PFSK-1 (cell line): ENCODE measurements around the gene KDM7A.

ENCODE experiments used
- POLR2AphosphoS5 ChIP-seq: IDR thresholded peaks from 2 replicates; pipeline ENCODE4 v1.6.1; 2012; ENCODE audit warnings: low read depth, mild to moderate bottlenecking, control low read depth, low read length, moderate library complexity
- TF ChIP-seq, protein P1 (sequence below), 2 experiments: IDR thresholded peaks; 2 replicates each; pipeline versions ENCODE4 v1.6.1 to v1.8.0; 2011 to 2012; ENCODE audit warnings: low read depth in 2 of 2, low read length in 2 of 2, control low read depth in 1 of 2, inconsistent platforms in 1 of 2, mild to moderate bottlenecking in 1 of 2, moderate library complexity in 1 of 2; ENCODE audit not compliant: insufficient read depth in 1 of 2

DNA sequence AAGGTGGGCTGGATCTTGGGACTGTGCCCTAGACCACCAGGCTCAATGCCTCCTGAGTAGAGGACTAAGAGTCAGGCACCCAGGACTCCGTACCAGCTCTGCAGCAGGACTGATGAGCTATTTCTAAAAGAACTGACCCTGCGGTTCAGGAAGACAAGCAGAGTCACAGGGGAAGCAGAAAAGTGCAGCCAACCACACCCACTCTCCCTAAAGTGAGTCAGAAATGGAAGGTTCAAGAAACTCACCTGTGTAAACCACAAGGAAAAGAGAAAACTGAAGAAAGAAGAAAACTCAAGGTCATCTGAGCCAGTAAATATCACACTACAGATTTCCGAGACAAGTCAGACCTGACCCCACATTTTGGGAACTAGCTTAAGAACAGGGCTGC lies 116.5 kb downstream of the KDM7A start:
- TF ChIP-seq POLR2AphosphoS5: no peak
- TF ChIP-seq, protein P1, sequence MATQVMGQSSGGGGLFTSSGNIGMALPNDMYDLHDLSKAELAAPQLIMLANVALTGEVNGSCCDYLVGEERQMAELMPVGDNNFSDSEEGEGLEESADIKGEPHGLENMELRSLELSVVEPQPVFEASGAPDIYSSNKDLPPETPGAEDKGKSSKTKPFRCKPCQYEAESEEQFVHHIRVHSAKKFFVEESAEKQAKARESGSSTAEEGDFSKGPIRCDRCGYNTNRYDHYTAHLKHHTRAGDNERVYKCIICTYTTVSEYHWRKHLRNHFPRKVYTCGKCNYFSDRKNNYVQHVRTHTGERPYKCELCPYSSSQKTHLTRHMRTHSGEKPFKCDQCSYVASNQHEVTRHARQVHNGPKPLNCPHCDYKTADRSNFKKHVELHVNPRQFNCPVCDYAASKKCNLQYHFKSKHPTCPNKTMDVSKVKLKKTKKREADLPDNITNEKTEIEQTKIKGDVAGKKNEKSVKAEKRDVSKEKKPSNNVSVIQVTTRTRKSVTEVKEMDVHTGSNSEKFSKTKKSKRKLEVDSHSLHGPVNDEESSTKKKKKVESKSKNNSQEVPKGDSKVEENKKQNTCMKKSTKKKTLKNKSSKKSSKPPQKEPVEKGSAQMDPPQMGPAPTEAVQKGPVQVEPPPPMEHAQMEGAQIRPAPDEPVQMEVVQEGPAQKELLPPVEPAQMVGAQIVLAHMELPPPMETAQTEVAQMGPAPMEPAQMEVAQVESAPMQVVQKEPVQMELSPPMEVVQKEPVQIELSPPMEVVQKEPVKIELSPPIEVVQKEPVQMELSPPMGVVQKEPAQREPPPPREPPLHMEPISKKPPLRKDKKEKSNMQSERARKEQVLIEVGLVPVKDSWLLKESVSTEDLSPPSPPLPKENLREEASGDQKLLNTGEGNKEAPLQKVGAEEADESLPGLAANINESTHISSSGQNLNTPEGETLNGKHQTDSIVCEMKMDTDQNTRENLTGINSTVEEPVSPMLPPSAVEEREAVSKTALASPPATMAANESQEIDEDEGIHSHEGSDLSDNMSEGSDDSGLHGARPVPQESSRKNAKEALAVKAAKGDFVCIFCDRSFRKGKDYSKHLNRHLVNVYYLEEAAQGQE (IDR thresholded peaks at IDR 0.05; ENCODE audit: insufficient read depth in 1 of 2, low read depth in 2 of 2, low read length in 2 of 2): no peak
